NCI-H82 treated with DMSO at 0.1 percent for 48 hours (cell line): ENCODE results near the gene SLC34A3.

Source experiments
- DNase-seq: peaks from one replicate; lab custom pipeline; 2025; ENCODE audit not compliant: unreplicated experiment; lab: John Stamatoyannopoulos, UW

SLC34A3 gene

GRCh38 chr9:137275203-137275587 is 44.5 kb downstream of the SLC34A3 start:
- no peak for DNase-seq

- no peak for DNase-seq
Measured at GRCh38 chr9:137275588-137276472, 45.1 kb downstream of the SLC34A3 start.

GRCh38 chr9:137276473-137277328 is 46.0 kb downstream of the SLC34A3 start:
- no peak for DNase-seq

- no peak for DNase-seq
Measured at GRCh38 chr9:137277329-137278041, 46.8 kb downstream of the SLC34A3 start, which contains the start of gene TOR4A. Gene TOR4A (plus strand): TSS chr9:137277726. CDS start chr9:137278690, 964 bp downstream.

- no peak for DNase-seq
Measured at GRCh38 chr9:137278061-137278701, 47.5 kb downstream of the SLC34A3 start.

- DNase-seq: no peak
Measured at GRCh38 chr9:137278721-137279711, 48.3 kb downstream of the SLC34A3 start.

- no peak for DNase-seq
Measured at GRCh38 chr9:137279741-137280473, 49.2 kb downstream of the SLC34A3 start.

GRCh38 chr9:137280474-137281344 is 50.0 kb downstream of the SLC34A3 start:
- DNase-seq: no peak

GRCh38 chr9:137281345-137282116 is 50.8 kb downstream of the SLC34A3 start:
- no peak for DNase-seq
